ENCODE results near the gene TMTC4. TPM values are rescaled to one million over a fixed set of nuclear protein-coding genes. Genes with fewer than 3 reads are reported as not detected.

Gene TMTC4
- total RNA-seq, 1 experiment from 2014 or later: 45.5 TPM

- TF ChIP-seq ZNF532 (CRISPR knock-in tag; IDR thresholded peaks at IDR 0.05; ENCODE audit: borderline replicate concordance) (no peak), ATF2 (CRISPR knock-in tag; IDR thresholded peaks at IDR 0.05; ENCODE audit: borderline replicate concordance, low read depth) (no peak)
These were observed 110.0 kb downstream of the TMTC4 start (continued) for GRCh38 chr13:100564444-100565223.

- Mint-ChIP-seq H3K27ac (no peak overlapping the region), H3K9me3 (peaks cover 34% of the 10 kb centered on the region), H3K36me3 (peaks cover 21% of the 10 kb centered on the region), H3K4me3 (no peak overlapping the region), H3K4me1 (peaks cover 3% of the 10 kb centered on the region; the same call in 1 of the 2 replicates), H3K27me3 (ENCODE audit: low read depth) (peaks cover 4% of the 10 kb centered on the region; the same call in 1 of the 2 replicates)
- no peak for ATAC-seq
- no peak for TF ChIP-seq ATF6 (CRISPR knock-in tag; IDR thresholded peaks at IDR 0.05)
- no peak for TF ChIP-seq ZNF423 (CRISPR knock-in tag; IDR thresholded peaks at IDR 0.05)
- TF ChIP-seq ZNF138 (CRISPR knock-in tag; conservative IDR thresholded peaks at IDR 0.05): no peak
- TF ChIP-seq ETV6 (CRISPR knock-in tag; IDR thresholded peaks at IDR 0.05): no peak
- no peak for TF ChIP-seq SMAD3 (CRISPR knock-in tag; IDR thresholded peaks at IDR 0.05; ENCODE audit: borderline replicate concordance)
- no peak for TF ChIP-seq FOXK1 (CRISPR knock-in tag; IDR thresholded peaks at IDR 0.05)
- TF ChIP-seq EMX1 (CRISPR knock-in tag; IDR thresholded peaks at IDR 0.05): no peak
- no peak for TF ChIP-seq NR1H2 (CRISPR knock-in tag; IDR thresholded peaks at IDR 0.05)
- TF ChIP-seq E2F5 (CRISPR knock-in tag; IDR thresholded peaks at IDR 0.05): no peak
- TF ChIP-seq PREB (CRISPR knock-in tag; IDR thresholded peaks at IDR 0.05; ENCODE audit: borderline replicate concordance): no peak
- TF ChIP-seq MAX (CRISPR knock-in tag; IDR thresholded peaks at IDR 0.05): no peak
- TF ChIP-seq ERG (CRISPR knock-in tag; IDR thresholded peaks at IDR 0.05): no peak
- TF ChIP-seq IRF1 (CRISPR knock-in tag; IDR thresholded peaks at IDR 0.05): no peak
- no peak for TF ChIP-seq TP53 (CRISPR knock-in tag; IDR thresholded peaks at IDR 0.05)
- POLR2A ChIA-PET: no interaction called here
- no peak for DNase-seq (ENCODE audit: low spot score)
- CTCF ChIA-PET: no interaction called here
These were observed 110.8 kb downstream of the TMTC4 start for GRCh38 chr13:100563779-100564178.
